ENCODE results near the gene ID2. TPM values are rescaled to one million over a fixed set of nuclear protein-coding genes. Genes with fewer than 3 reads are reported as not detected.

Gene ID2
- total RNA-seq, 1 donor from 2014 or later, result 11.6 TPM

GRCh38 chr2:8682719-8683667 lies 1.1 kb downstream of the ID2 start:
- H3K4me3 ChIP-seq (ENCODE audit: low read depth, low read length), result peak overlapping the region; percentile 45
- DNase-seq (ENCODE audit: low read depth) (peak; percentile 46), FAIRE-seq (no peak)
- H3K27me3 ChIP-seq (ENCODE audit: control insufficient read depth, insufficient read depth, low read length), result peaks cover 2% of the 10 kb centered on the region
- TF ChIP-seq, protein P1, sequence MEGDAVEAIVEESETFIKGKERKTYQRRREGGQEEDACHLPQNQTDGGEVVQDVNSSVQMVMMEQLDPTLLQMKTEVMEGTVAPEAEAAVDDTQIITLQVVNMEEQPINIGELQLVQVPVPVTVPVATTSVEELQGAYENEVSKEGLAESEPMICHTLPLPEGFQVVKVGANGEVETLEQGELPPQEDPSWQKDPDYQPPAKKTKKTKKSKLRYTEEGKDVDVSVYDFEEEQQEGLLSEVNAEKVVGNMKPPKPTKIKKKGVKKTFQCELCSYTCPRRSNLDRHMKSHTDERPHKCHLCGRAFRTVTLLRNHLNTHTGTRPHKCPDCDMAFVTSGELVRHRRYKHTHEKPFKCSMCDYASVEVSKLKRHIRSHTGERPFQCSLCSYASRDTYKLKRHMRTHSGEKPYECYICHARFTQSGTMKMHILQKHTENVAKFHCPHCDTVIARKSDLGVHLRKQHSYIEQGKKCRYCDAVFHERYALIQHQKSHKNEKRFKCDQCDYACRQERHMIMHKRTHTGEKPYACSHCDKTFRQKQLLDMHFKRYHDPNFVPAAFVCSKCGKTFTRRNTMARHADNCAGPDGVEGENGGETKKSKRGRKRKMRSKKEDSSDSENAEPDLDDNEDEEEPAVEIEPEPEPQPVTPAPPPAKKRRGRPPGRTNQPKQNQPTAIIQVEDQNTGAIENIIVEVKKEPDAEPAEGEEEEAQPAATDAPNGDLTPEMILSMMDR (IDR thresholded peaks at IDR 0.05; ENCODE audit: insufficient read depth, low read length, severe bottlenecking), result no peak
- no peaks in the 10 kb centered on the region for H3K36me3 ChIP-seq (ENCODE audit: control insufficient read depth, insufficient read depth, low read length)

DNA sequence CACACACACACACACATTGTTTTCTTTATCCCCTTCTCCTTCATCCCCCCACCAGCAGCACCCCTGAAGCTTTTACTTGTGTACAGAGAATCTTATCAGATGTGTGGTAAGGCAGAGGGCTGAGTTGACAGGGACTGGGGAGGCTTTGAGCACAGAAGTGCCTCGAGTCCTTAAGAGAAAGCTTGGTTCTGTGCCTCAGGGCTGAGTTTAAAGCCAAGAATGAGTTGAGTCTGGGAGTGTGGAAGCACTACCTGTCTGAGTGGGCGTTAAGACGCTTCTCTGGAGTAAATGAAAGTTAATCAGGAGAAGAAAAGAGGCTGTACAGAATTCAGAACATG lies 2.7 kb downstream of the ID2 start:
- no peak for FAIRE-seq
- DNase-seq (ENCODE audit: low read depth), result no peak

GRCh38 chr2:8684878-8685696 lies 3.2 kb downstream of the ID2 start:
- DNase-seq (ENCODE audit: low read depth) (no peak), FAIRE-seq (no peak)
- Histone ChIP-seq H3K27me3 (ENCODE audit: control insufficient read depth, insufficient read depth, low read length) (peaks cover 2% of the 10 kb centered on the region), H3K4me3 (ENCODE audit: low read depth, low read length) (peak overlapping the region; percentile 32), H3K36me3 (ENCODE audit: control insufficient read depth, insufficient read depth, low read length) (no peaks in the 10 kb centered on the region)
- TF ChIP-seq, protein P1 (IDR thresholded peaks at IDR 0.05; ENCODE audit: insufficient read depth, low read length, severe bottlenecking), result no peak

More for the DNA sequence above, 2.7 kb downstream of the ID2 start:
- Histone ChIP-seq H3K27me3 (ENCODE audit: control insufficient read depth, insufficient read depth, low read length) (peaks cover 2% of the 10 kb centered on the region), H3K36me3 (ENCODE audit: control insufficient read depth, insufficient read depth, low read length) (no peaks in the 10 kb centered on the region), H3K4me3 (ENCODE audit: low read depth, low read length) (no peak overlapping the region)
- TF ChIP-seq, protein P1 (IDR thresholded peaks at IDR 0.05; ENCODE audit: insufficient read depth, low read length, severe bottlenecking), result no peak

DNA sequence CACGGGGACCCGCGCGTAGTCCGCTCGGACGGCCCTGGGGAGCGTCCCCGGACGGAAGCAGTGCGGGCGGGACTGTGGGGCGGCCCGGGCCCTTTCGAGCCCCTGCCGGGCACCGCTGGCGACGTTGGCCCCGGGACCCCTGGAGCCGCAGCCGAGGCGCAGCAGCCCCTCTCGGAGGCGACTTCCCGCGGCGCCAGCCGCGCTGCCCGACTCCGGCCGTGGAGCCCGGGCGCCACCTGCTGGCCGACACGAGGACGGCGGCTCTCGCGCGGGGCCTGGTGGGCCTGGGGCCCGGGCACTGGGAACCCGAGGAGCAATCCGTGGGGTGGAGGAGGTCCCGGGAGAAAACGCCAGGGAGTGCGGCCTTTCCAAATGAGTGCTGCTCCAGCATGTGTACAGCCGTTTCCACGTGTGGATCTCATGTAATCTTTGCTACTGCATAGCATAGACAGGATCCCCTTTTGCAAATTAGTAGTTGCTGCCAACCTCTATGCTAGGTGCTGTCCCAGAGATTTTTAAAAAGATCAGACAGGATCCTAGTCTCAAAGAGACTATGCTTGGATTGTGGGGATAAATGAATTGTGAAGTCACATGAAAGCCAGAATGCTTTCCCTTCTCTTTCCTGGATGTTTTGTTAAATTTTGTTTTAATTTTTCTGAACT lies 4.0 kb downstream of the ID2 start:
- peak overlapping the region; percentile 32 for H3K4me3 ChIP-seq (ENCODE audit: low read depth, low read length)
- FAIRE-seq (no peak), DNase-seq (ENCODE audit: low read depth) (no peak)
- peaks cover 2% of the 10 kb centered on the region for H3K27me3 ChIP-seq (ENCODE audit: control insufficient read depth, insufficient read depth, low read length)
- no peaks in the 10 kb centered on the region for H3K36me3 ChIP-seq (ENCODE audit: control insufficient read depth, insufficient read depth, low read length)
- TF ChIP-seq, protein P1 (IDR thresholded peaks at IDR 0.05; ENCODE audit: insufficient read depth, low read length, severe bottlenecking), result peak; percentile 87

GRCh38 chr2:8691859-8692437 lies 10.1 kb downstream of the ID2 start:
- Histone ChIP-seq H3K27me3 (ENCODE audit: control insufficient read depth, insufficient read depth, low read length) (peaks cover 2% of the 10 kb centered on the region), H3K36me3 (ENCODE audit: control insufficient read depth, insufficient read depth, low read length) (no peaks in the 10 kb centered on the region), H3K4me3 (ENCODE audit: low read depth, low read length) (no peak overlapping the region)
- no peak for FAIRE-seq
- DNase-seq (ENCODE audit: low read depth), result no peak
- TF ChIP-seq, protein P1 (IDR thresholded peaks at IDR 0.05; ENCODE audit: insufficient read depth, low read length, severe bottlenecking), result no peak
